Stimulated activated CD8-positive, alpha-beta memory T cell treated with anti-CD3 and anti-CD28 coated beads, Interleukin-12 subunit alpha, Interleukin-12 subunit beta, amount 100 ng/mL, for 24 hours (primary cell): ENCODE data around the gene KLHL3.
"Not testable (repeated sequence)": the region's sequence is repeated elsewhere in the genome, so short reads cannot be mapped to it uniquely, and the experiment has no call there.

Experiments
- DNase-seq: peaks from one replicate; pipeline ENCODE4 v3.0.0-alpha.2; 2020; ENCODE audit errors: extremely low read depth

The KLHL3 gene

DNA sequence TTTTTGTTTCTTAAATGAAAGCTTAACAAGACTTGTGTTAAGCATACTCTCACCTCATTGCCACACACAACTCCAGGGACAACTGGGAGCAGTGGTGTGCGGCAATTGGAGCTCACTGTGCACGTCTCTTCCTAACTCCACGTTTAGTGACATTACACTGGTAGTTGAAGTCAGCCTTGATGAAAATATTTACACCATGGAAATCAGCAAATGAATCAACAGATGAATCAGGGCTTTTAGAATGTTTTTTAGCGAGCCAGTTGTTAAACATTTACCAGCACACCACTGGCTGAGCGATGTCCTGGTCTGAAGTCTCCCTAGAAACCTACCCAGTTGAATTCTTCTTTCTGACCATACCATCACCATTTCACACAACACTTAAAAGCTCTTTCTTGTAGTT, 67.3 kb downstream of the KLHL3 start:
- DNase-seq = no peak

GRCh38 chr5:137667341-137667740, 68.5 kb downstream of the KLHL3 start:
- DNase-seq = no peak

- DNase-seq = no peak
Observed at GRCh38 chr5:137666901-137667300, 69.0 kb downstream of the KLHL3 start.

DNA sequence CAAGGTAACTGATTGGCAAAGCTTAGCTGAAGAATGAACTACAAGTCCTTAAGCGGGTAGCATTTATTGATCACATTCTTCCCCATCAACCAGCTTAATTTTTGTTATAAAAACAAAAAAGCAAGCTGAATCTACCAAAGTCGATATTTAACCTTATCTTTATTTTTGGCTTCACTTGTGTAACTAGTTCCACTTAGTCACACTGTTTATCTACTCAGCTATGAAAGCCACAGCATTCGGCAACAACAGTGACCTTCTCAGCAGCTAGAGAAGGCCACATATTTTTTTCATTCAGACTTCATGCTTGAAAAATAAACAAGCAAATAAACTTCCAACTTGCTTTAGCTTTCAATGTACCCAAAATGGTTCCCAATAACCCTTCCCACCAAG, 69.4 kb downstream of the KLHL3 start:
- no peak for DNase-seq

DNA sequence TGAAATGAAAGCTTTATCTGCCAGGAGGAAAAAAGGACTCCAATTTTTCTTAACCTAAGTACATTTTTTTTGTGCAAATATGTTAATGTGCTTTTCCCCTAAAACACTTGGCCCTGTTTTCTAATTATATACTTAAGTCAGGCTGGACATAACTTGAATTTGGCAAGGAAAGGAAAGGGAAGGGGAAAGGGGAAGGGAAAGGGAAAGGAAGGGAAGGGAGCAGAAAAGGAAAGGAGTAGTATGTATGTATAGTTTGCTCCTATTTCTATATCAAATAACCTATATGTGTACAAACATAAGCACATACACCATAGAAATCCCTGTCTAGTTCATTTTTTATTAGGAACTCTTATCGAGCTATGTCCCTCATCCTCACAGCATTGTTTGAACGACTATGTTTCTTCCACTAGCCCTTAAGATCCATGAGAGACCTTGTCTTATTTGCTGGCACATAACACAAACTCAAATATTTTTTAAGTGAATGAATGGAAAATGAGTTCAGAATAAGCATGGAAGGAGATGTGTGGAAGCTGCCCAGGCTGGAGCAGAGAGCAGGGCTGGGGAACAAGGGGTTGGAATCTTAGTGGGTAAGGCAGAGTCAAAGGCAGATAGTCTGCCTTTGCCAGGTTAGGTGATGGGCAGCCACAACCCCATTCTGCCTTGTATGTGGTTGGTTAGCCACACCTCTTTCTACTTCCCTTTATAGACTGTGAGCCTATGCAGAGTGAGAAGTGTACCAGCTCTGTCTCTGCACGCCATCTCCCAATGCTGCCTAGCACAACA, 70.0 kb downstream of the KLHL3 start:
- no peak for DNase-seq

GRCh38 chr5:137660349-137660817, 75.5 kb downstream of the KLHL3 start:
- DNase-seq = peak; percentile 23

DNA sequence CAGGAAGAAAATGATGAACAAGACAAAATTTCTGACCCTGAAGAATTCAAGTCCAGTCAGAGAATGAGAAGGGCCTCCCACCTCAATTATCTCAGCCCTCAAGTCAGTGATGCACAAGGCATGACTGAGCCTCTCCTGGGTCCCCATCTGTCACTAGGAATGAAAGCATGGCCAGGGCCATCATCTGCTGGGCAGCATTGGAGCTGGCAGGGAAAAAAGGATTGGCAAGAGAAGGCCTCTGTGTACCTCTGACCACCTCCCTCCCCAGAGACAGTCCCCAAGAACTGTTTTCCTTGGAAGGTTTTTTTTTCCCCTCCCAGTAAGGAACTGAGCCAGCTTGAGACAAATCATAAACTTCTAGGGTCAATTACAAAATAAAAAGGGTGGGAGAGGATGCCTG, 76.7 kb downstream of the KLHL3 start:
- DNase-seq = no peak

DNA sequence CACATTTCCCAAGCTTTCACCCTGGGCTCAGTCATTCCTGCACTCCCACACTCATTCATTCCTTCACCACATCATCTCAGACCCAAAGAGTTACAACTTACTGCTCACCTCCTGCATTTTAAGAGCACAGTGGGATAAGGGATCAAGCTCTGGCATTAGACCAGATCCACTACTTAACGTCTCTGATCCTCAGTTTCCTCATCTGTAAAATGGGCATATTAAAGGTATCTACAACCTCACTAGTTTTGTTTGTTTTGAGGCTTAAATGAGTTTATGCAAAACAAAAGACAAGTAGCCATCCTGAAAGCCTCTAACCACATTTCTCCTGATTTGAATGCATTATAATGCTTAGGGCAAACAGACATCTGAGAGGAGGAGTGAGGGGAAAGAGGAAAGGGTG, 77.6 kb downstream of the KLHL3 start:
- no peak for DNase-seq

DNA sequence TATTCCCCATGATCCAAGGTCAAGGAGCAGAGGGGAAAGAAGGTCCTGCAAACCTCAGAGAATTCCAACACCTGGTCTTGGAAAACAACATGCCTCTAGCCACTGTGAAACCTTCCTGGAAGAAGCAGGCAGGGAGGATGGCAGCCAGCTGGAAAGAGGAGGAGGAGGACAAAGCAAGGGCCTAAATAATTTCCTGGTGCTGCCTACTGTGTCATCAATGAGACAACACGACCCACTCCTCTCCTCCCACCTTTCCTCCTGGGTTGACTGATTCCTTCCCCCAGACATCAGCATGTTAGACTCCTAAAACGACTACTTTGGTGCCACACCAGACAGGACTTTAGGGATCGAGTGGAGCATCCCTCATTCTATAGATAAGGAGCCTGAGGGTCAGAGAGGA, 78.8 kb downstream of the KLHL3 start:
- DNase-seq = no peak

DNA sequence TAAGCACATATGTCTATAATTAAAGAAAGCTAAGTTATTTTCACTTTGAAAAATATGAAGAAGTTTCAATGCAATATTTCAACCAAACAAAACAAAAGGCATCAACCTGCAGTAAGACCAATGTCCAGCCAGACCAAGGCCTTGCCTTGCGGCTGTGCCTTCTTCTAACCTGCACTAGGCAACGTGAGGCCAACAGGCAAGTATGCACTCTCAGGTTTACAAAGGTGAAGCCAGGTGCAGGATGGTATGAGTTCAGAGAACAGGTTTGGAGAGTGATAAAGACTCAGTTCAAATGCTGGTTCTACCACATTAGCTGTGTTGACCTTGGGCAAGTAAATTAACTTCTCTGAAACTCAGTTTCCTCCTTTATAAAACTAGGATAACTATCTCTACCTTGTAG, 79.3 kb downstream of the KLHL3 start:
- no peak for DNase-seq

DNA sequence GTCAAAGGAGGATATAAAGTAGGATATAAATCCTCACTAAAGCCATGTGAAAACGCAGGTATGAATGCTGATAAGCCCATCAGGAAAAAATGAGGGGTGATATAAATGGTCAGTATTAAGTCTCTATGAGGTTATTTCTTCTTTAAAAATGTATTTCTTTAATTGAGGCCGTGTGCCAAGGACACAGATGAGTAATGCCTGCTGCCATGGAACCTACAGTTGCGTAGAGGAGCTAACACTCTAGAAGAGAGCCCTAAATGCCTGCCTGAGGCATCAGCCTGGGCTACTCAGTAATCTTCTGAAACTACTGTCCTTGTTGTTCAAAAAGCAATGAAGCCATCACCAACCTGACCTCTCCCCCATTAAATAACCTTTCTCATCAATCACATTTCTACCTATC, 84.9 kb downstream of the KLHL3 start:
- no peak for DNase-seq

DNA sequence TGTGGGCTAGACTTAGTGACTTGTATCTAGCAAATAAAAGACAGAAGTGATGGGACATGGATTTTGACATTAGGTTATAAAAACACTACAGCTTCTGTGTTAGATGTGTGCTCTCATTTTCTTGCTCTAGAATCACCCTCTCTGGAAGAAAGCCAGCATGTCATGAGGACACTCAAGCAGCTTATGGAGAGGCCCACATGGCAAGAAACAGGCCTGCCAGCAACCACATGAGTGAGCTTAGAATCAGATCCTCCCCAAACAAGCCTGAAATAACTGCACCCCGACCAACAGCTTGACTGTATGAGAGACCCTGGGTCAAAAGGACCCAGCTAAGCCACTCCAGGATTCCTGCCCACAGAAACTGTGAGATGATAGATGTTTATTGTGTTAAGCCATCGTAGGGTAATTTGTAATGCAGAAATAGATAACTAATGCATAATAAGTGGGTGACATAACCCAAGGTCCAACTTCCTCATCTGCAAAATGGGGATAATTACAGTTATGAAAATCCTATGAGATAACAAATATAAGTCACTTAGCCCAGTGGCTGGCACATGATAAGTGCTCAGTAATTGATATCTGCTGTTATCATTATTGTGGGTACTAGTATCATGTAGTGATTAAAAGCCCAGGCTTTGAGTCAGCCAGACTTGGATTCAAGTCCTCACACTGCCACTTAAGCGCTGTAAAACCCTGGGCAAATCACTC, 86.5 kb downstream of the KLHL3 start:
- DNase-seq = no peak

DNA sequence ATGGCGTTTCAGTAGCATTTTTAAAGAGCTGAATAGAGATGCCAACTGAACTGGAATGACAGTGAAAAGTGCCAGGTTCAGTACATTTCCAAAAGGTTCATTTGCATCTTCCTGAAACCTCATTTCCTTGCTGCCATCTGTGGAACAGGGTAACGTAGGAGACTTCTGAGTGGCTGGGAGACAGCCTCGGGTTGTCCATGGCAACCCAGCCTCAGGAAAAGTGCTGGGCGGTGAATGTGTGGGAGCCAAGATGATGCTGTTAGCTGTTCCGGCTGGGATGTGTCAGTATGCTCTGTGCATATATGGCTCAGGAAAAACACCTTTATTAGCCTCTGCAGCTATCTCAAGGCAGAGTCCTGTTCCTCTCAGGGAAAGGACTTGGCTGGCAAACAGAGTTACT, 87.5 kb downstream of the KLHL3 start:
- no peak for DNase-seq

GRCh38 chr5:137647401-137647800, 88.5 kb downstream of the KLHL3 start:
- DNase-seq = no peak

- no peak for DNase-seq
Observed at GRCh38 chr5:137646761-137647160, 89.1 kb downstream of the KLHL3 start.

DNA sequence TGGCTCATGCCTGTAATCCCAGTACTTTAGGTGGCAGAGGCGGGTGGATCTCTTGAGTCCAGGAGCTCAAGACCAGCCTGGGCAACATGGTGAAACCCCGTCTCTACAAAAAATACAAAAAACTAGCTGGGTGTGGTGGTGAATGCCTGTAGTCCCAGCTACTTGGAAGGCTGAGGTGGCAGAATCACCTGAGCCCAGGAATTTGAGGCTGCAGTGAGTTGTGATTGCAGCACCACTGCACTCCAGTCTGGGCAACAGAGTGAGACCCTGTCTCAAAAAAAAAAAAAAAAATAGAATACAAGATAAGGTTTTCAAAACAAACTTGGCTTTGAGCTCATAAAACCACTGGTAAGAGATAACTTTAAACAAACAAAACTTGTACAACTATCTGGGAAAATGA, 92.8 kb downstream of the KLHL3 start:
- DNase-seq = not testable (repeated sequence)

GRCh38 chr5:137642091-137642490, 93.8 kb downstream of the KLHL3 start:
- DNase-seq = no peak

GRCh38 chr5:137641148-137641547, 94.7 kb downstream of the KLHL3 start:
- DNase-seq = no peak

GRCh38 chr5:137639645-137640044, 96.2 kb downstream of the KLHL3 start:
- no peak for DNase-seq

DNA sequence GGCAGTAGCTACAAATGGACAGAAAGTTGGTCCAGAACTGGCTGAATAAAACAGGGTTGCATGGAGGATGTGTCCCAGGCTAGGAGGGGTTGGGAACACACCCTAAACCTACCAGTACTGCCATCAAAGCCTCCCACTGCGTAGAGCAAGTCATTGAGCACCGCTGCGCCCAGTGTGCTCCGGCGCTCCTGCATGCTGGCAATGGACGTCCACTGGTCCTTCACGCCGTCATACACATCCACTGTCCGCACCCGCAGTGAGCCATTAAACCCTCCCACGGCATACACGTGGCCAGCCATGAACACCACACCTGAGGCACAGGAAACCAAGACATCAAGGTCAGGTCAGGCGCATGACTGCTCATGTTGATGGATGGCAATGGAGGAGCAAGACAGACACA, 97.0 kb downstream of the KLHL3 start:
- no peak for DNase-seq

GRCh38 chr5:137636830-137637714, 98.8 kb downstream of the KLHL3 start:
- DNase-seq = no peak

- DNase-seq = no peak
Observed at GRCh38 chr5:137636099-137636498, 99.8 kb downstream of the KLHL3 start.
